GM04504 (cell line): ENCODE data around the gene GGT7.
"Not testable (repeated sequence)": the region's sequence is repeated elsewhere in the genome, so short reads cannot be mapped to it uniquely, and the experiment has no call there.

Experiments used
- DNase-seq: peaks from one replicate; pipeline ENCODE4 v3.0.0-alpha.2; 2012; ENCODE audit warnings: low read depth

The GGT7 gene

DNA sequence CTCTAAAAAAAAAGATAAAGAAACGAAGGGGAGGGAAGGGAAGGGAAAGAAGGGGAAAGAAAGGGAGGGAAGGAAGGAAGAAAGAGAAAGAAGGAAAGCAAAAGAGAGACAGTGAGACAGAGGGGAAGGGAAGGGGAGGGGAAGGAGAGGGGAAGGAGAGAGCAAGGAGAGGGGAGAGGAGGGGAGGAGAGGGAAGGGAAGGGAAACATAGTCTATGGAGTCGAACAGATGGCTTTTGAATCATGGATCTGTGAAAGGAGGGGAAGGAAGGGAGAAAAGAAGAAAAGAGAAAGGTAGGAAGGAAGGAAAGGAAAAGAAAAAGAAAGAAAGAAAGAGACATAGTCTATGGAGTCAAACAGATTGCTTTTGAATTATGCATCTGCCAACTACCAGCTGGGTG is 30.5 kb downstream of the GGT7 start:
- DNase-seq = no peak

DNA sequence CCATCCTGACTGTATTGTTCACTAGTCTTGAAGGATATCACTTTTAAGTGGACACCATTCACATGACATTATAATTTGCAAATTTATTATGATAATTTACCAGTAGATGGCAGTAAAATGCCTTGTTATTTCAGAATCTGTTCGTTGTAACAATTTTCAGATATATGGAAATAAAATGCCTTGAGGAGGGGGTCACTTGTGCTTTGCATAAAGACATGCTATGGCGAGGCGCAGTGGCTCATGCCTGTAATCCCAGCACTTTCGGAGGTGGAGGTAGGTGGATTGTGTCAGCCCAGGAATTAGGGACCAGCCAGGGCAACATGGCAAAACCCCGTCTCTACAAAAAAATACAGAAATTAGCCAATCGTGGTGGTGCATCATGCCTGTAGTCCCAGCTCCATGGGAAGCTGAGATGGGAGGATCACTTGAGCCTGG is 38.2 kb downstream of the GGT7 start:
- DNase-seq = no peak

DNA sequence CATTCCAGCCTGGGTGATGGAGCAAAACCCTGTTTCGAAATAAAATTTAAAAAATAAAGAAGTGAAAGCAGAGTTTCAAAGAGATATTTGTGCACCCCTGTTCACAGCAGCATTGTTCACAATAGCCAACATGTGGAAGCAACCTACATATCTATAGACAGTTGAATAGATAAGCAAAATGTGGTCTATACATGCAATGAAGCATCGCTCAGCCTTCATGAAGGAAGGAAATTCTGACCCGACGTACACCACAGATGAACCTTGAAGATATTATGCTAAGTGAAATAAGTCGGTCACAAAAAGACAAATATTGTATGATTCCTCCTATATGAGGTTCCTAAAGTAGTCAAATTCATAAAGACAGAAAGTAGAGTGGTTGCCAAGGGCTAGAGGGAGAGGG is 40.7 kb downstream of the GGT7 start:
- no peak for DNase-seq

GRCh38 chr20:34829191-34829590 is 43.5 kb downstream of the GGT7 start:
- DNase-seq = no peak

DNA sequence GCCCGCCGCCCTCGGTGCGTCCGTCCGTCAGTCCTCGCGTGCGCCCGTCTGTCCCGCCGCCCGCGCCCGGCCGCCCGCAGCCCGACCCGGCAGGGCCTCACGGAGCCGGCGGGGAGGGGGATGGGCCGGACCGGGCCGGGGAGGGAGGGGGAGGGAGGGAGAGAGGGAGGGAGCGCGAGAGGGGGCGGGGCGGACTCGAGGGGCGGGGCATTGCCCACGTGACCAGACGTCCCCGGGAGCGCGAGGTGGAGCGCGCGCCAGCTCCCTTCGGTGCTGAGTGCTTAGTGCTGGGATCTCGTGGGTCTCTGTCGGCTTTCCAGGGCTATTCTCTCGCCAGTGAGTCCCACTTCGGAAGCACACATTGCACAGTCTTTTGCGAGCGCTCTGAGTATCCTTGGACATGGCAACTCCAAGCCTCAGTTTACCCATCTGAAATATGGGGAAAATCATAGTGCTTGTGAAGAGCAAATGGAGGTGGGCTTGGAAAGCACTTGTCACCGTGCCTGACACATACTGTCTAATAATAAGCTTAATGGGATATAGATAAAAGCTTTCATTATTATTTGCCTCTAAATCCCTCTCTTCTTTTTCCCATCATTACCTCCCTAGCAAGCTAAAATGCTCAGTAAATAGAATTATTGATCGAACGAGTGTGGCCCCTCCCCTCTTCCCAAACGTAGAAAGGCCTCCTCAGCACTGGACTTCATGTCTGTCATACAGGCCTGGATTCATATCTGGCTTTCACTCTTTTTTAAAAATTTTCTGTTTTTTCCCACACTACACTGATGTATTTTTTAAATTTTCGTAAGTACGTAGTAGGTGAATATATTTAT is 46.9 kb downstream of the GGT7 start, which contains the start of gene NCOA6:
NCOA6 (minus strand) TSS at position 122 of the 833 bp plus-strand sequence. CDS start 43,296 bp downstream, outside the sequence.
- peak; percentile 60 for DNase-seq

GRCh38 chr20:34824806-34825529 is 47.7 kb downstream of the GGT7 start:
- no peak for DNase-seq

DNA sequence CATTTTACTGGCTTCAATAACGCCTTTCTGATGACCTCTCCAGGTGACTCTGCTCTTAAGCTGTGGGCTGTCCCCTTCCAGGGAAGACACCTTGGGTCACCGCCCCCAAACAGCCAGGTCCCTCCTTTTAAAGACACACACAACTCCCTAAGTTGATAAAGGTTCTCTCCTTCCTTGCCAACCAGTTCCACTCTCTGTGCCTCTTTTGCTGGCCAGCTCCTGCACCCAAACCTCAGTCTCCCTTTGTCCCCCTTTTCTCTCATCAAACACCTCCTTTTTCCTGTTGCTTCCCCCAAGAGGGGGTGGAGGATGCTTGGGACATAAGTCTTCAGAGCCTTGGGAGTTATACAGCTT is 48.2 kb downstream of the GGT7 start:
- DNase-seq = no peak

- DNase-seq = no peak
Observed at GRCh38 chr20:34824026-34824425, 48.6 kb downstream of the GGT7 start.

- DNase-seq = no peak
Observed at GRCh38 chr20:34820805-34821578, 51.7 kb downstream of the GGT7 start.

GRCh38 chr20:34817801-34818200 is 54.9 kb downstream of the GGT7 start:
- no peak for DNase-seq

GRCh38 chr20:34817072-34817471 is 55.6 kb downstream of the GGT7 start:
- DNase-seq = no peak

DNA sequence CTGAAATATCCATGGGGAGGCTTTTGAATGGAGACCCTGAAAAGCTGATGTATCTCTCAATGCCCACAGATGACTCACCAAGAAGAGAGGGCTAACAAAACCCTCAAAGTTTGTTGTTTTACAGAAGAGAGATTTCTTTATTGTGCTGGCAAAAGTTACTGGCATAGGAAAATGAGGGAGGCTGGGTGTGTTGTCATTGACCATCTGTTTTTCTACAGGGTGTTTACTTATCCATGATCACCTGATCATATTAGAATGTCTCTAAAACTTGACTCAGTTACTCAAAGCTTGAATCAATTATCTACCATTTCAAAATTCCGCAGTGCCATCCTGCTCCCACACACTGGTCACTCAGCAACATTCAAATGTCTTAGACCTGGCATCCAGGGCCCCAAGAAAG is 57.0 kb downstream of the GGT7 start:
- DNase-seq = no peak

DNA sequence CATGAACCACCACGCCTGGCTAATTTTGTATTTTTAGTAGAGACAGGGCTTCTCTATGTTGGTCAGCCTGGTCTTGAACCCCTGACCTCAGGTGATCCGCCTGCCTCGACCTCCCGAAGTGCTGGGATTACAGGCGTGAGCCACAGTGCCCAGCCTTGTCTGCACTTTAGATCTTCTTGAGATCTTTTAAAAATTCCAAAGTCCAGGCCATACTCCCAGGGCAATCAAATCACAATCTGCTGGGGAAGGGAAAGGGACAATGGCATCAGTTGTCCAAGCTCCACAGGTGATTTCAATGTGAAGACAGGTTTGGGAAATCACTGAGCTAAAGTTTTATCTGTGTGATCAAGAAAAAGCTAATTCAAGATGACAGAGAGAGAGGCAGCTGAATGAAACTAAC is 64.1 kb downstream of the GGT7 start:
- DNase-seq = no peak

DNA sequence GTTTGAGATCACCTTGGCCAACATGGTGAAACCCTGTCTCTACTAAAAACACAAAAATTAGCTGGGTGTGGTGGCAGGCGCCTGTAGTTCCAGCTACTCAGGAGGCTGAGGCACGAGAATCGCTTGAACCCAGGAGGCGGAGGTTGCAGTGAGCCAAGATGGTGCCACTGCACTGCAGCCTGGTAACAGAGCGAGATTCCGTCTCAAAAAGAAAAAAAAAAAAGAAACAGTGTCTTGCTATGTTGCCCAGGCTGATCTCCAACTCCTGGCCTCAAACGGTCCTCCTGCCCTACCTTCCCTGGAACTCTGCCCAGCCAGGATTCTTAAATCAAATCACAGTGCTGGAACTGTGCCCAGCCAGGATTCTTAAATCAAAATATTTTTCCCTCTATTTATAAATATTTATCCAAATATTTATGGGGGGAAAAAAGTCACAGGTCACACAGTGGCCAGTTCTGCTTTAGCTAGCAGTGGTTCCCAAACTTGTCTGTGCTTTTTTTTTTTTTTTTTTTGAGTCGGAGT is 64.7 kb downstream of the GGT7 start:
- not testable (repeated sequence) for DNase-seq

DNA sequence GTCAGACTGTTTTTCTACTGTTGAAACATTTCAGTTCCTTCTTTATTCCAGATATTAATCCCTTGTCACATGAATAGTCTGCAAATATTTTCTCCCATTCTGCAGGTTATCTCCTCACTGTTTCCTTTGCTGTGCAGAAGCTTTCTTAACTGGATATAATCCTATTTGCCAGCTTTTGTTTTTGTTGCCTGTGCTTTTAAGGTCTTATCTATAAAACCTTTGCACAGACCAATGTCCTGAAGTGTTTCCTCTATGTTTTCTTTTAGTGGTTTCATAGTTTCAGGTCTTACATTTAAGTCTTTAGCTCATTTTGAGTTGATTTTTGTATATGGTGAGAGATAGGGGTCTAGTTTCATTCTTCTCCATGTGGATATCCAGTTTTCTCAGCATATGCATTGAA is 66.4 kb downstream of the GGT7 start:
- no peak for DNase-seq

- DNase-seq = no peak
Observed at GRCh38 chr20:34798871-34799270, 73.8 kb downstream of the GGT7 start.

- DNase-seq = no peak
Observed at GRCh38 chr20:34798328-34798727, 74.3 kb downstream of the GGT7 start.

DNA sequence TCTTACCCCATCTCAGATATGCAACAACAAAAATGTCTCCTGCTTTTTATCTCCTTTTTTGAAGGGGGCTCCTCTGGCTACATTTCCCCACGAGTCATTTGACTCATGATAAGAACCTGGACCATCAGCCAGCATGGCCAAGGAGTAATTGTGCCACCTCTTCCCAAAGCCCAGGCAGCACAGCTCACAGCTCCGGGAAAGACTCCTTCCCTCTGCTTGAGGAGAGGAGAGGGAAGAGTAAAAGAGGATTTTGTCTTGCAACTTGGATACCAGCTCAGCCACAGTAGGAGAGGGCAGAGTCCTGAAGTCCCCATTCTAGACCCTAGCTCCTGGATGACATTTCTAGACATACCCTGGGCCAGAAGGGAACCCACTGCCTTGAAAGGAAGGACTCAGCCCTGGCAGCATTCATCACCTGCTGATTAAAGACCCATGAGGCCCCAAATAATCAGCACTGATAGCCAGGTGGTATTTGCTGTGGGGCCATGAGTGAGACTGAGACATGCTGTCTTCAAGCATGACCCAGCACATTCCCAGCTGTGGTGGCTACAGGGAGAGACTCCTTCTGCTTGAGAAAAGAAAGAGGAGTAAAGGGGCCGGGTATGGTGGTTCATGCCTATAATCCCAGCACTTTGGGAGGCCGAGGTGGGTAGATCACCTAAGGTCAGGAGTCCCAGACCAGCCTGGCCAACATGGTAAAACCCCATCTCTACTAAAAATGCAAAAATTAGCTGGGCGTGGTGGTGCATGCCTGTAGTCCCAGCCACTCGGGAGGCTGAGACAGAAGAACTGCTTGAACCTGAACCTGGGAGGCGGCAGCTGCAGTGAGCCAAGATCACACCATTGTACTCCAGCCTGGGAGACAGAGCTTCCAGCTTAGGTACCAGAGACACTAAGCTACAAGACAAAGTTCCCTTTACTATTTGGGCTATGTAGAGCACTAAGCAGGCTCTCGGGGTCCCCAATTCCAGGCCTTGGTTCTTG is 75.4 kb downstream of the GGT7 start:
- DNase-seq = no peak
